BLaER1 treated with 17β-estradiol and CSF1 and Interleukin-3, amounts not matched to agents 10 nM and 100 nM (cell line): ENCODE data around the gene RSAD1.
"Not testable (repeated sequence)": the region's sequence is repeated elsewhere in the genome, so short reads cannot be mapped to it uniquely, and the experiment has no call there.

Experiments used
- H3K27ac ChIP-seq, 11 experiments: shearing (Covaris generic); formaldehyde crosslinking; 2 replicates each; pipeline ENCODE4 v1.8.1; 2022
- H3K27me3 ChIP-seq, 11 experiments: shearing (Covaris generic); formaldehyde crosslinking; 2 replicates each; pipeline ENCODE4 v1.8.1; 2022
- H3K36me3 ChIP-seq, 11 experiments: shearing (Covaris generic); formaldehyde crosslinking; 2 replicates each; pipeline ENCODE4 v1.8.1; 2022
- H3K4me1 ChIP-seq, 10 experiments: shearing (Covaris generic); formaldehyde crosslinking; 2 replicates each; pipeline ENCODE4 v1.8.1; 2022
- H3K4me2 ChIP-seq, 11 experiments: shearing (Covaris generic); formaldehyde crosslinking; 2 replicates each; pipeline ENCODE4 v1.8.1; 2022
- H3K4me3 ChIP-seq, 10 experiments: shearing (Covaris generic); formaldehyde crosslinking; 2 replicates each; pipeline ENCODE4 v1.8.1; 2022
- H3K9ac ChIP-seq, 11 experiments: shearing (Covaris generic); formaldehyde crosslinking; 2 replicates each; pipeline ENCODE4 v1.8.1; 2022
- H3K9me3 ChIP-seq, 11 experiments: shearing (Covaris generic); formaldehyde crosslinking; replicated peaks in 1 of 11; 2 replicates each; pipeline ENCODE4 v1.8.1; 2022
- H4K20me1 ChIP-seq, 11 experiments: shearing (Covaris generic); formaldehyde crosslinking; 2 replicates each; pipeline ENCODE4 v1.8.1; 2022
- Cebpa-rat ChIP-seq, 11 experiments: shearing (Covaris generic); IDR thresholded peaks; 2 replicates each; pipeline ENCODE4 v1.8.1; 2022

The RSAD1 gene

DNA sequence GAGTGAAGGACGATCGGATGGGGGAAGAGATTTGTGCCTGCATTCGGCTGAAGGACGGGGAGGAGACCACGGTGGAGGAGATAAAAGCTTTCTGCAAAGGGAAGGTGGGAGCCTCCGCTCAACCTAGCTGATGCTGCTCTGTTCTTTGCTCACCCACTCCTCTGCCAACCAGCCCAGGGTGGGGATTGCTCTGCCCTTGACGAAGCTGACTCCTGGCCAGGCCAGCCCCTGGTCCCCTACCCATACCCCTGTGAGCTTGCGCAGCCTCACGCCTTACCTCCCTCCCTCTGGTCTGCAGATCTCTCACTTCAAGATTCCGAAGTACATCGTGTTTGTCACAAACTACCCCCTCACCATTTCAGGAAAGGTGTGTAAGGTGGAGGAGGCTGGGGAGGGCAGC lies 4.8 kb upstream of the RSAD1 start:
- no peak for TF ChIP-seq Cebpa-rat (IDR thresholded peaks at IDR 0.05)
- Histone ChIP-seq H3K4me3 (no peak overlapping the region), H3K27ac (no peak overlapping the region), H3K9me3 (no peaks in the 10 kb centered on the region), H3K4me1 (peaks cover 10 to 29% (median 24%) of the 10 kb centered on the region in 10 experiments; a peak in 19 of 20 replicates), H4K20me1 (peaks cover 0 to 17% (median 0%) of the 10 kb centered on the region in 11 experiments; a peak in 2 of 22 replicates), H3K36me3 (peaks cover 0 to 32% (median 0%) of the 10 kb centered on the region in 11 experiments; a peak in 5 of 22 replicates), H3K27me3 (peaks cover 2 to 13% (median 12%) of the 10 kb centered on the region in 11 experiments), H3K9ac (no peak overlapping the region), H3K4me2 (no peak overlapping the region)

- no peak overlapping the region for H3K27ac ChIP-seq
- H3K9ac ChIP-seq, result no peak overlapping the region
- peaks cover 10 to 30% (median 24%) of the 10 kb centered on the region in 10 experiments for H3K4me1 ChIP-seq
- H3K4me2 ChIP-seq, result no peak overlapping the region
- H3K27me3 ChIP-seq, result peaks cover 0 to 7% (median 6%) of the 10 kb centered on the region in 11 experiments; a peak in 16 of 22 replicates
- H3K9me3 ChIP-seq, result no peaks in the 10 kb centered on the region
- peaks cover 0 to 11% (median 0%) of the 10 kb centered on the region in 11 experiments; a peak in 2 of 22 replicates for H4K20me1 ChIP-seq
- H3K4me3 ChIP-seq, result no peak overlapping the region
- TF ChIP-seq Cebpa-rat (IDR thresholded peaks at IDR 0.05), result no peak
- peaks cover 0 to 32% (median 0%) of the 10 kb centered on the region in 11 experiments; a peak in 5 of 22 replicates for H3K36me3 ChIP-seq
These were observed 4.1 kb upstream of the RSAD1 start for GRCh38 chr17:50474523-50474922.

DNA sequence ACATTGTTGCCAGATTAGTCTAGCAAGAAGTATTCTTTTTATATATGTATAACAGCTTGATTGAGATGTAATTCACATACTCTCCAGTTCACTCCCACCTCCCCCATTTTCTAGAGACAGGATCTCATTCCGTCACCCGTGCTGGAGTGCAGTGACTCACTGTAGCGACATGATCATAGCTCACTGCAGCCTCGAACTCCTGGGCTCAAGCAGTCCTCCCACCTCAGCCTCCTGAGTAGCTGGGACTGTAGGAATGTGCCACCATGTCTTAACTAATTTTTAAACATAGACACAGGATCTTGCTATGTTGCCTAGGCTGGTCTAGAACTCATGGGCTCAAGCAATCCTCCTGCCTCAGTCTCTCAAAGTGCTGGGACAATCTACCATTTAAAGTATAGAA lies 3.3 kb upstream of the RSAD1 start:
- Histone ChIP-seq H3K27me3 (no peaks in the 10 kb centered on the region), H3K36me3 (peaks cover 0 to 32% (median 5%) of the 10 kb centered on the region in 11 experiments; a peak in 12 of 22 replicates), H3K4me2 (no peak overlapping the region), H3K4me3 (no peak overlapping the region), H3K4me1 (peaks cover 19 to 35% (median 32%) of the 10 kb centered on the region in 10 experiments), H3K27ac (no peak overlapping the region), H3K9me3 (no peaks in the 10 kb centered on the region), H3K9ac (no peak overlapping the region), H4K20me1 (peaks cover 0 to 10% (median 6%) of the 10 kb centered on the region in 11 experiments; a peak in 11 of 22 replicates)
- no peak for TF ChIP-seq Cebpa-rat (IDR thresholded peaks at IDR 0.05)

GRCh38 chr17:50475775-50476544 lies 2.7 kb upstream of the RSAD1 start:
- H3K36me3 ChIP-seq, result peaks cover 0 to 30% (median 9%) of the 10 kb centered on the region in 11 experiments; a peak in 12 of 22 replicates
- not testable (repeated sequence) for H3K4me2 ChIP-seq, H3K9ac ChIP-seq, H3K4me3 ChIP-seq, H3K9me3 ChIP-seq, H3K27me3 ChIP-seq, H3K27ac ChIP-seq
- H4K20me1 ChIP-seq, result peaks cover 0 to 13% (median 5%) of the 10 kb centered on the region in 11 experiments; a peak in 10 of 22 replicates
- peaks cover 20 to 37% (median 33%) of the 10 kb centered on the region in 10 experiments for H3K4me1 ChIP-seq

DNA sequence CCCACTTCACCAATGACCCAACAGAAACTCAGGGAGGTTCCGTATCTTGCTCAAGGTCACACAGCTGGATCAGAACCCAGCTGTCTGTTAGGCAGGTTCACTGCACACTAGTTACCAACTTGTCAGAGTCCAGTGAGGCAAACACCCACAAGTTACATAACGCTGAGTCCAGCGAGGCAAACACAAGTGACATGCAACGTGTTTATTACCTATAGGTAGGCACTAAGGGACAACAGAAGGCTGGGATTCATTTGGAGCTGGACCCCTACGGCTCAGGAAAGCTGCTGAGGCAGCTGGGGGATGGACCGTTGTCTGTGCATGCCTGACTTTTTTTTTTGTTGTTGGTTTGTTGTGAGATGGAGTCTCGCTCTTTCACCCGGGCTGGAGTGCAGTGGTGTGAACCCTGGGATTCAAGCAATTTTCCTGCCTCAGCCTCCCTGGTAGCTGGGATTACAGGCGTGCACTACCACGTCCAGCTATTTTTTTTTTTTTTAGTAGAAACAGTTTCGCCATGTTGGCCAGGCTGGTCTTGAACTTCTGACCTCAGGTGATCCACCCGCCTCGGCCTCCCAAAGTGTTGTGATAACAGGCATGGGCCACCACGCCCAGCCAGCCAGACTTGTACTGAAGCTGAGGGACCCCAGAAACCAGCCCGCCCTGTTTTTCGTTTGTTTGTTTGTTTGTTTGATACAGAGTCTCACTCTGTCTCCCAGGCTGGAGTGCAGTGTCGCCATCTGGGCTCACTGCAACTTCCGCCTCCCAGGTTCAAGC lies 1.9 kb upstream of the RSAD1 start:
- H3K27me3 ChIP-seq, result no peaks in the 10 kb centered on the region
- no peak overlapping the region for H3K27ac ChIP-seq
- H3K36me3 ChIP-seq, result peaks cover 2 to 29% (median 14%) of the 10 kb centered on the region in 11 experiments; a peak in 20 of 22 replicates
- H4K20me1 ChIP-seq, result peaks cover 0 to 17% (median 5%) of the 10 kb centered on the region in 11 experiments; a peak in 10 of 22 replicates
- no peak for TF ChIP-seq Cebpa-rat (IDR thresholded peaks at IDR 0.05)
- H3K9me3 ChIP-seq, result no peaks in the 10 kb centered on the region
- H3K4me2 ChIP-seq, result no peak overlapping the region
- H3K9ac ChIP-seq, result no peak overlapping the region
- peaks cover 18 to 32% (median 28%) of the 10 kb centered on the region in 10 experiments for H3K4me1 ChIP-seq
- no peak overlapping the region for H3K4me3 ChIP-seq

DNA sequence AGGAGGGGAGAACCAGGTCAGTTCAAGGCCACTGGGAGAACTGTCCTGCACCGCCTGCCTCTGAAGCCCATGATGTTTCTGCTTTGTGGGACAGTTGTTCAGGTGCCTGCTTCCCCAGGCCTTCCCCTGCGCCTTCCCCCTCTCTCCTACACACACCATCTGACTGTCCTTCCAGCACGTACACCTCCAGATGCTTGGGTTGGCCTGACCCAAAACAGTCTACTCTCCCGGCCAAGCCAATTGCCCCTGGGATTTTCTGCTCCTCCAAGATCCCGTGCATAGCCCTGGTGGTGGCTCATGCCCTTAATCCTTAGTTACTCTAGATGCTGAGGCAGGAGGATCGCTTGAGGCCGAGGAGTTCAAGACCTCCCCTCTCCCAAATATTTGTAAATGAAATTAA lies 684 bp upstream of the RSAD1 start:
- Histone ChIP-seq H3K4me2 (peak overlapping the region; percentile 48 to 96 (median 82); a peak in 21 of 22 replicates), H3K27ac (peak overlapping the region in 10 of 11 experiments; percentile 41 to 88 (median 80); a peak in 21 of 22 replicates), H3K36me3 (peaks cover 12 to 34% (median 23%) of the 10 kb centered on the region in 11 experiments; a peak in 21 of 22 replicates), H3K9ac (peak overlapping the region; percentile 68 to 87 (median 82); a peak in 21 of 22 replicates), H3K4me1 (peaks cover 21 to 41% (median 27%) of the 10 kb centered on the region in 10 experiments), H3K27me3 (no peaks in the 10 kb centered on the region), H3K9me3 (no peaks in the 10 kb centered on the region), H4K20me1 (peaks cover 0 to 24% (median 7%) of the 10 kb centered on the region in 11 experiments; a peak in 13 of 22 replicates), H3K4me3 (peak overlapping the region in 9 of 10 experiments; percentile 65 to 86 (median 76); a peak in 16 of 20 replicates)
- TF ChIP-seq Cebpa-rat (IDR thresholded peaks at IDR 0.05), result no peak

DNA sequence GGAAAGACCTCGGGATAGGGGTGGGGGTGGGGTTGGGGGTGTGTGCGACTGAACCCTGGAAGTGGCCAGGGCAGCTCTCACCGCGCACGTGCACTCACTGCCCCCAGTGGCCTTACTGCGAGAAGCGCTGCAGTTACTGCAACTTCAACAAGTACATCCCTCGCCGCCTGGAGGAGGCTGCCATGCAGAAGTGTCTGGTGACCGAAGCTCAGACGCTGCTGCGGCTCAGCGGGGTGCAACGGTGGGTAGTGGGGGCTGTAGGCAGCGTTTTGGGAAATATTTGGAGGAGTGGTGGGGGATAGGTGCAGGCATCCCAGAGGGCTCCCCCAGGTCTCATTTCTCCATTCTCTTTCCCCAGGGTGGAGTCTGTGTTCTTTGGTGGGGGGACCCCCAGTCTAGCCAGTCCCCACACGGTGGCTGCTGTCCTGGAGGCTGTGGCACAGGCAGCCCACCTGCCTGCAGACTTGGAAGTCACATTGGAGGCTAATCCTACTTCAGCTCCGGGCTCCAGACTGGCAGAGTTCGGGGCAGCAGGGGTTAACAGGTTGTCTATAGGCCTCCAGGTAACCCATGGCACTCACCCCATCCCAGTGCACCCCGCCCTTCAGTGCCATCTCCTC lies 972 bp downstream of the RSAD1 start:
- no peaks in the 10 kb centered on the region for H3K9me3 ChIP-seq
- H3K27ac ChIP-seq, result peak overlapping the region in 9 of 11 experiments; percentile 76 to 88 (median 81); a peak in 16 of 22 replicates
- no peak for TF ChIP-seq Cebpa-rat (IDR thresholded peaks at IDR 0.05)
- H3K27me3 ChIP-seq, result no peaks in the 10 kb centered on the region
- H3K4me2 ChIP-seq, result peak overlapping the region; percentile 75 to 96 (median 82)
- peaks cover 22 to 50% (median 37%) of the 10 kb centered on the region in 11 experiments for H3K36me3 ChIP-seq
- H4K20me1 ChIP-seq, result peaks cover 0 to 24% (median 7%) of the 10 kb centered on the region in 11 experiments; a peak in 14 of 22 replicates
- H3K4me3 ChIP-seq, result peak overlapping the region; percentile 63 to 86 (median 76)
- H3K9ac ChIP-seq, result peak overlapping the region in 9 of 11 experiments; percentile 77 to 87 (median 83); a peak in 18 of 22 replicates
- H3K4me1 ChIP-seq, result peaks cover 21 to 41% (median 27%) of the 10 kb centered on the region in 10 experiments

DNA sequence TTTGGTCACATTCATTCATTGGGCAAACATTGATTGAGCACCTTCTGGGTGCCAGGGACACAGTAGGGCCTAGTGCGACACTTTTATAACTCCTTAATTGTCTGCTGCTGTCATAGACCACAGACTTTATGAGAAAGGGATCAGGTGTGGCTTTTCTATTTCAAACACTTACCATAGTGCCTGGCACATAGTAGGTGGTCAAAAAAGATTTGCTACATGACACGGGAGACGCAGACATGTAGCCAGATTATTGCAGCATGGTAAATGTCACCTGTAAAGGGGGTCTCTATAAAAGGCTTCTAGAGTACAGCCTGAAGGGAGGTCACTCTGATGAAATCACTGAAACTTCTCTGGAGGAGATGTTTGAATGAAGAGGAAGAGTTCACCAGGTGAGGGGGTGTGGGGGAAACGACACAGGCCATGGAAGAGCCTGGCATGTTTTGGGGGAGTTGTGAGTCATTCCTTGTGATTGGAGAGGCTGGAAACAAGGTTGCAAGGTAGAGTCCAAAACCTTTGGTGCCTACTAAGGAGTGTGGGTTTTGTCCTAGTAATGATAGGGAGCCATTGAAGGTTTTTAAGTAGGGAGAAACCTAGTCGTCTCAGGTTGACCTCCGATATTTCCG lies 1.6 kb downstream of the RSAD1 start:
- Histone ChIP-seq H3K9ac (peak overlapping the region in 8 of 11 experiments; percentile 21 to 87 (median 83); a peak in 10 of 22 replicates), H3K4me1 (peaks cover 21 to 41% (median 27%) of the 10 kb centered on the region in 10 experiments), H3K4me2 (peak overlapping the region; percentile 75 to 96 (median 82); a peak in 21 of 22 replicates), H3K27me3 (no peaks in the 10 kb centered on the region), H3K36me3 (peaks cover 28 to 56% (median 41%) of the 10 kb centered on the region in 11 experiments), H4K20me1 (peaks cover 0 to 24% (median 7%) of the 10 kb centered on the region in 11 experiments; a peak in 14 of 22 replicates), H3K4me3 (peak overlapping the region in 4 of 10 experiments; percentile 76 to 83 (median 76); a peak in 5 of 20 replicates), H3K9me3 (no peaks in the 10 kb centered on the region), H3K27ac (peak overlapping the region in 2 of 11 experiments; percentile 25 to 32; a peak in 3 of 22 replicates)
- TF ChIP-seq Cebpa-rat (IDR thresholded peaks at IDR 0.05), result no peak
